HCT116 (cell line): Measurements from ENCODE around the gene WSCD1. TPM values are rescaled to one million over a fixed set of nuclear protein-coding genes. Genes with fewer than 3 reads are reported as not detected.

Experiments
- ATAC-seq: fragments of 200-7000 bp; cut with Tn5 transposase; 2 replicates; pipeline ENCODE4 v1.9.1; 2020; ENCODE audit warnings: mild to moderate bottlenecking, moderate library complexity
- BruUV-seq: library from RNA; stranded (reverse); fragments of 400-500 nt; replicated peaks from 2 replicates; lab custom pipeline; 2021; lab: Mats Ljungman, UMichigan
- CTCF ChIA-PET: fragments of 300-600 bp; sonication (Branson Sonifier 250); formaldehyde crosslinking; loops from one replicate; lab custom pipeline; 2021; ENCODE audit warnings: antibody characterized with exemption; lab: Charles Lee
- POLR2A ChIA-PET: fragments of 300-600, 350-600 bp; sonication (Branson Sonifier 250); formaldehyde crosslinking; loops from one replicate; lab custom pipeline; 2021; ENCODE audit warnings: antibody characterized with exemption; lab: Charles Lee
- RAD21 ChIA-PET, 2 experiments: fragments of 300-600 bp; sonication (Branson Sonifier 250); formaldehyde crosslinking; loops; one replicate each; lab custom pipeline; 2023; ENCODE audit warnings: low total read pairs in 2 of 2; ENCODE audit not compliant: uncharacterized antibody in 2 of 2, unreplicated experiment in 2 of 2, low non-redundant PET in 1 of 2; lab: Charles Lee
- DNase-seq: peaks from one replicate; pipeline ENCODE4 v3.0.0-alpha.2; 2010; ENCODE audit warnings: low read depth, low spot score
- H2AFZ ChIP-seq: fragments of 200-600 bp; shearing (Covaris generic), sonication (generic); 2 replicates; pipeline ENCODE4 v1.6.1; 2017; ENCODE audit warnings: low read depth, mixed run types, mixed read lengths, antibody characterized with exemption, low read length; ENCODE audit not compliant: poor library complexity, severe bottlenecking
- H3K27ac ChIP-seq: 2 replicates; pipeline ENCODE4 v1.5.1; 2012; ENCODE audit warnings: low read depth, low read length
- H3K27me3 ChIP-seq: fragments of 200-600 bp; sonication (generic); 2 replicates; pipeline ENCODE4 v1.6.1; 2016; ENCODE audit warnings: mixed run types, low read length, mixed read lengths; ENCODE audit not compliant: insufficient read depth
- H3K36me3 ChIP-seq, 2 experiments: fragments of 200-500 bp in 1 of 2; fragments of 200-600 bp in 1 of 2; sonication (Bioruptor generic) in 1 of 2; sonication (generic) in 1 of 2; 2 replicates each; pipeline versions ENCODE4 v1.5.1 to v1.6.1; 2014 to 2016; ENCODE audit warnings: low read length in 2 of 2, inconsistent platforms in 1 of 2, mixed read lengths in 1 of 2, mixed run types in 1 of 2; ENCODE audit not compliant: insufficient read depth in 2 of 2, control insufficient read depth in 1 of 2
- H3K4me1 ChIP-seq, 2 experiments: fragments of 200-600 bp in 1 of 2; sonication (generic) in 1 of 2; 2 replicates each; pipeline versions ENCODE4 v1.5.1 to v1.6.1; 2012 to 2017; ENCODE audit warnings: low read length in 2 of 2, inconsistent platforms in 1 of 2, mild to moderate bottlenecking in 1 of 2, mixed read lengths in 1 of 2, mixed run types in 1 of 2, moderate library complexity in 1 of 2; ENCODE audit not compliant: insufficient read depth in 2 of 2, control insufficient read depth in 1 of 2
- H3K4me2 ChIP-seq: fragments of 200-600 bp; sonication (generic); 2 replicates; pipeline ENCODE4 v1.6.1; 2017; ENCODE audit warnings: mixed run types, low read length, mixed read lengths
- H3K4me3 ChIP-seq, 2 experiments: fragments of 200-600 bp in 1 of 2; sonication (generic) in 1 of 2; replicated peaks in 1 of 2; 2 replicates each; pipeline ENCODE4 v1.5.1; 2011 to 2016; ENCODE audit warnings: low read length in 2 of 2, control low read depth in 1 of 2, low read depth in 1 of 2, mild to moderate bottlenecking in 1 of 2, mixed read lengths in 1 of 2, mixed run types in 1 of 2
- H3K79me2 ChIP-seq: fragments of 200-600 bp; sonication (generic); 2 replicates; pipeline ENCODE4 v1.6.1; 2017; ENCODE audit warnings: mild to moderate bottlenecking, mixed run types, low read length, moderate library complexity, mixed read lengths; ENCODE audit not compliant: insufficient read depth
- H3K9ac ChIP-seq: fragments of 200-600 bp; sonication (generic); 2 replicates; pipeline ENCODE4 v1.6.1; 2016; ENCODE audit warnings: low read length, mixed read lengths
- H3K9me2 ChIP-seq: fragments of 200-600 bp; sonication (generic), shearing (Covaris generic); 2 replicates; pipeline ENCODE4 v1.6.1; 2017; ENCODE audit warnings: mixed run types, mild to moderate bottlenecking, moderate library complexity; ENCODE audit not compliant: insufficient read depth
- H3K9me3 ChIP-seq, 2 experiments: fragments of 200-500 bp in 1 of 2; fragments of 200-600 bp in 1 of 2; sonication (Bioruptor generic) in 1 of 2; sonication (generic) in 1 of 2; 2 replicates each; pipeline ENCODE4 v1.6.1; 2014 to 2017; ENCODE audit warnings: low read length in 2 of 2, mixed read lengths in 2 of 2, inconsistent platforms in 1 of 2, low read depth in 1 of 2, mild to moderate bottlenecking in 1 of 2, mixed run types in 1 of 2, moderate library complexity in 1 of 2; ENCODE audit not compliant: control insufficient read depth in 1 of 2, insufficient read depth in 1 of 2
- H4K20me1 ChIP-seq: fragments of 200-600 bp; sonication (generic), shearing (Covaris generic); 2 replicates; pipeline ENCODE4 v1.6.1; 2017; ENCODE audit warnings: mixed run types, mild to moderate bottlenecking, moderate library complexity; ENCODE audit not compliant: insufficient read depth
- CEBPB ChIP-seq: IDR thresholded peaks from 2 replicates; pipeline ENCODE4 v1.6.1; 2012; ENCODE audit warnings: low read depth
- CTCF ChIP-seq, 3 experiments: fragments of 200-600 bp in 1 of 3; sonication (generic) in 1 of 3; IDR thresholded peaks in 2 of 3; conservative IDR thresholded peaks in 1 of 3; 2 replicates each; pipeline ENCODE4 v1.5.1; 2012 to 2017; ENCODE audit warnings: low read depth in 2 of 3, low read length in 2 of 3, antibody characterized with exemption in 1 of 3, borderline replicate concordance in 1 of 3, control low read depth in 1 of 3, mild to moderate bottlenecking in 1 of 3, mixed read lengths in 1 of 3, mixed run types in 1 of 3, moderate library complexity in 1 of 3; ENCODE audit not compliant: insufficient read depth in 1 of 3
- EGR1 ChIP-seq: IDR thresholded peaks from 2 replicates; pipeline ENCODE4 v1.6.1; 2012; ENCODE audit warnings: low read depth
- EZH2 ChIP-seq: fragments of 200-600 bp; sonication (generic); IDR thresholded peaks from 2 replicates; pipeline ENCODE4 v1.6.1; 2017; ENCODE audit warnings: antibody characterized with exemption, mixed run types
- FOSL1 ChIP-seq: IDR thresholded peaks from 2 replicates; pipeline ENCODE4 v1.6.1; 2012; ENCODE audit warnings: low read depth
- SP1 ChIP-seq: IDR thresholded peaks from 2 replicates; pipeline ENCODE4 v1.6.1; 2012; ENCODE audit warnings: low read depth
- intact Hi-C: fragments of 100-400 bp; cut with micrococcal nuclease; formaldehyde crosslinking; loops from 2 replicates; pipeline ENCODE4 v1.10.0; 2022
- total RNA-seq: library from RNA; stranded (reverse); gene quantifications from one replicate; pipeline ENCODE4 v1.2.1, GENCODE V29; 2021; ENCODE audit not compliant: unreplicated experiment
- TF ChIP-seq, protein P1 (sequence below): IDR thresholded peaks from 2 replicates; pipeline ENCODE4 v1.6.1; 2012

The WSCD1 gene
- total RNA-seq, 1 experiment from 2014 or later = 0.15 TPM

GRCh38 chr17:6082335-6082734, 12.2 kb downstream of the WSCD1 start (continued):
- TF ChIP-seq SP1 (no peak), EZH2 (no peak), CEBPB (no peak), EGR1 (no peak)

DNA sequence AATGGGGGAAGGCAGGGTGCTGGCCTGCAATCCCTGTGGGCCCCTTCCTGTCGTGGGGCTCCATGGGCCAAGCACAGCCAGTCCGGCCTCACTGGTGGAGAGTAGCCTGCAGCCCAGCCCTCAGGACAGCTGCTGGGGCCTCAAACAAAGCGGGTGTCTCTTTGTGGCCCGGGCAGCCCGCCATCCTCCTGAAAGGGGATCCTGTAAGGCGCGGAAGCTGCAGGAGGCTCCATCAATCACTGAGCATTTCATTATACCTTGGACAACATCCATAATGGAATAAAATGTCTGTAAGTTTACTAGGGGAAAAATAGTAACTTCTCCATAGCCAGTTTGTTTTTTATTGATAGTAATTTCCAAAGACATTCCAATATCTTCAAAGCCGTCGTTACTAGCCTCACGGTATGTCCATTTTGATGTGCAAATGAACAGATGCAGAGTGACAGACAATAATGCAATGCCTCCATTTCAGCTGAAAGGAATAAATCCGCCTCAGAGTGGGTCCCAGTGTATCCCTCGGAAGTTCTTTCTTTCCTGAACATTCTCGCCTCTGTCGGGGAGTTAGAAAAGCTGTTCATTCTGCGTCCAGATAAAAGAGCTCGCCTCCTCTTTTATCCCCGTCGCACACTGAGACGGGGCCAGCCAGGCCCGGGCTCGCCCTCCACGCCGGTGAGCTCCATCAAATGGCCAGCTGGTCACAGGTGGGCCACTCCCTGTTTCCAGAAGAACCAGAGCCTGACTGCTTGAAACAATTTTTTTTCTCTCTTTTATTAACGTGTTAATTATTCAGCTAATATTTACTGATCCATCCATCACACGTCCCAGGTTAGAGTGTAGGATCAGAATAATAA, 14.4 kb downstream of the WSCD1 start:
- DNase-seq = no peak
- BruUV-seq = no TSS peak
- no peaks in the 10 kb centered on the region for H3K9me3 ChIP-seq
- no peak overlapping the region for H2AFZ ChIP-seq
- no peak overlapping the region for H3K4me3 ChIP-seq
- no peaks in the 10 kb centered on the region for H3K36me3 ChIP-seq
- H3K9me2 ChIP-seq = no peaks in the 10 kb centered on the region
- no peak overlapping the region for H3K4me2 ChIP-seq
- no peak overlapping the region for H3K9ac ChIP-seq
- H3K79me2 ChIP-seq = no peaks in the 10 kb centered on the region
- intact Hi-C loops = no loop called here
- H3K4me1 ChIP-seq = no peaks in the 10 kb centered on the region
- no peak for ATAC-seq
- H4K20me1 ChIP-seq = no peaks in the 10 kb centered on the region
- POLR2A ChIA-PET = no interaction called here
- CTCF ChIA-PET = no interaction called here
- TF ChIP-seq CTCF (IDR thresholded peaks at IDR 0.05 in 2 of 3, conservative IDR thresholded peaks at IDR 0.05 in 1 of 3; ENCODE audit: borderline replicate concordance in 1 of 3, insufficient read depth in 1 of 3, low read depth in 2 of 3, low read length in 2 of 3) = no peak
- TF ChIP-seq, protein P1, sequence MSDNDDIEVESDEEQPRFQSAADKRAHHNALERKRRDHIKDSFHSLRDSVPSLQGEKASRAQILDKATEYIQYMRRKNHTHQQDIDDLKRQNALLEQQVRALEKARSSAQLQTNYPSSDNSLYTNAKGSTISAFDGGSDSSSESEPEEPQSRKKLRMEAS = no peak
- TF ChIP-seq CEBPB = no peak
- no peak for TF ChIP-seq FOSL1
- TF ChIP-seq, all 23 proteins: peak for 0
- H3K27ac ChIP-seq = no peak overlapping the region
- H3K27me3 ChIP-seq = no peaks in the 10 kb centered on the region; the same call in 1 of the 2 replicates
- RAD21 ChIA-PET = no interaction called here
